Hepatocyte (in vitro differentiated cells): ENCODE data around the gene GPSM3.

Experiments used
- CTCF ChIP-seq: fragments of 200-600 bp; sonication (generic); IDR thresholded peaks from 2 replicates; pipeline ENCODE4 v1.5.1; 2016; ENCODE audit warnings: antibody characterized with exemption, mild to moderate bottlenecking; ENCODE audit not compliant: poor library complexity
- EZH2phosphoT487 ChIP-seq: fragments of 200-600 bp; sonication (generic); IDR thresholded peaks from one replicate; pipeline ENCODE4 v1.6.1; 2018; ENCODE audit warnings: antibody characterized with exemption, mild to moderate bottlenecking, low read depth, moderate library complexity; ENCODE audit not compliant: unreplicated experiment, severe bottlenecking

DNA sequence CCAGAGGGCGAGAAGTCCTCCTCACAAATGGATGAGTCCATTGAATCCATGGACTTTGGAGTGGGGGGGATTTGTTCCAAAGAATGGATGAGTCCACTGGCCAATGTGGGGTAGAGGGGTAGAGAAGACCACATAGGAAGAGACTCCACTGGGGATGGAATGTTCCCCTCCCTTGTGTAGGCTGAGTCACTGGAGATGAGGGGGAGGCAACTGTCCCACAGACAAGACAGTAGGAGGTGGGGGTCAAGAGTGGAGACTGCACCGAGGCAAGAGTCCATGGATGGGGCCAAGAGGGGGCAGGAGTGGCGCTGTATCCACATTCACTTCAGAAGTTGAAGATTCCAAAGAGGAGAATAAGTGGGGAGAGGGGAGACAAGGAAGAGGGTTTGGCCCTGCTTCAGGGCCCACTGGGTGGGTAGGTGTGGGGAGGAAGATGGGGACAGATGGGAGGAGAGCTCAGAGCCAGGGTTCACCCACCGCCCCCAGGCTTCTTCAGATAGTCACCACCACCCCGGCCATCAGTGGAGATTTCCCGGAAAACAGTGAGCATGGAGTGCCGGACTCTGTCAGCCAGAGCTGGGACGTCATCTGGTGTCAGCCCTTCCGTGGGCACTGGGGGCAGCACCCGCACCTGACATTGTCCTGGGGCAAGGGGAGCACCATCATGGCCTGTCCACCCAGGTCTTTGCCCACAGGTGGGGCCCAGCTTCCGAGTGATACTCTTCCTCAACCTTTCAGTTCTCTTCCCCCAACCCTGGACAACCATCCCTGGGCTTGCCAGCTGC lies 23.4 kb downstream of the GPSM3 start:
- TF ChIP-seq CTCF (no peak), EZH2phosphoT487 (no peak)
